GM18520 (cell line): ENCODE results near the gene ECD.

Source experiments
- ATAC-seq: cut with Tn5 transposase; IDR thresholded peaks from one replicate; pipeline ENCODE4 v1.9.1; 2021; ENCODE audit not compliant: unreplicated experiment

The ECD gene

DNA sequence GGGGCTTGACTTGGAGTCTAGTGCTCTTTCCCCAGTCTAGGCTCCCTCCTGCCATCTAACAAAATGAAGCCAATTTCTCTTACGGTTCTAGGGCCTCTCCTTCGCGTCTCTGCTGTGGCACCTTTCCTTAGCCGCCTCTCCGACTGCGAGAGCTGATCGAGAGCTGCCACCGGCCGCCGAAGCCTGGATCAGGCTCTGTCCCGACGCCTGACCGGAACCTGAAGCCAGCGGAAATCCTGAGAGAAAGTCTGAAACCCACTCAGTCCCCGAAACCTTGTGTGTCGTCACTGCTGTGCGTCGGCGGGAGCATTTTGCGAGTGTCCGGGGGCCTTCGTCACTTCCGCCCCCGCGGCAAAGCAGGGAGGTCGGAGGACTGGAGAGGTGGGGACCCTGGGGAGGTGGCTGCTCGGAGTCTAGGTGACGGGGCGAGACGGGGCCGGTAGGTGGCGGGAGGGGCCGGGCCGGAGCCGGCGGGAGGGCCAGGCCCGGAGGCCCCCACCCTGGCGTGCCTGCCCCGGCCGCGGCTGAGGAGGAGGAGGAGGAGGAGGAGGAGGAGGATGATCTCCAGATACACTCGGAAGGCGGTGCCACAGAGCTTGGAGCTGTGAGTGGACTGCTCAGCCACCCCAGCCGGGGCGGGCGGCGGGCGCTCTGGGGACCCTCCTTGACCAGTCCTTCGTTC is at the start of gene ECD, which contains the start of gene FAM149B1:
Gene ECD, minus strand, starts transcription at position 226 of the 682 bp plus-strand sequence. CDS start 4,071 bp downstream, outside the sequence.
Gene FAM149B1, plus strand, starts transcription at position 337 of the 682 bp plus-strand sequence. Its CDS starts 221 bp downstream, at position 558.
- ATAC-seq: peak; percentile 85

DNA sequence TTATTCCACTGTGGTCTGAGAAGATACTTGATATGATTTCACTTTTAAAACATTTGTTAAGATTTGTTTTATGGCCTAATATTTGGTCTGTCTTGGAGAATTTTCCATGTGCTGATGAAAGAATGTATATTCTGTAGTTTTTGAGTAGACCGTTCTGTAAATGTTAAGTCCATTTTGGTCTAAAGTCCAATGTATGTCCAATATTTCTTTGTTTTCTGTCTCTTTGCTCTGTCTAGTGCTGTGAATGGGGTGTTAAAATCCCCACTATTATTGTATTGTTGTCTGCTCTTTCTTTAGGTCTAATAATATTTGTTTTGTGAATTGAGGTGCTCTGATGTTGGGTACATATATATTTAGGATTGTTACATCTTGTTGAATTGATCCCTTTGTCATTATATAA is 47.9 kb upstream of the ECD start:
- ATAC-seq: no peak

DNA sequence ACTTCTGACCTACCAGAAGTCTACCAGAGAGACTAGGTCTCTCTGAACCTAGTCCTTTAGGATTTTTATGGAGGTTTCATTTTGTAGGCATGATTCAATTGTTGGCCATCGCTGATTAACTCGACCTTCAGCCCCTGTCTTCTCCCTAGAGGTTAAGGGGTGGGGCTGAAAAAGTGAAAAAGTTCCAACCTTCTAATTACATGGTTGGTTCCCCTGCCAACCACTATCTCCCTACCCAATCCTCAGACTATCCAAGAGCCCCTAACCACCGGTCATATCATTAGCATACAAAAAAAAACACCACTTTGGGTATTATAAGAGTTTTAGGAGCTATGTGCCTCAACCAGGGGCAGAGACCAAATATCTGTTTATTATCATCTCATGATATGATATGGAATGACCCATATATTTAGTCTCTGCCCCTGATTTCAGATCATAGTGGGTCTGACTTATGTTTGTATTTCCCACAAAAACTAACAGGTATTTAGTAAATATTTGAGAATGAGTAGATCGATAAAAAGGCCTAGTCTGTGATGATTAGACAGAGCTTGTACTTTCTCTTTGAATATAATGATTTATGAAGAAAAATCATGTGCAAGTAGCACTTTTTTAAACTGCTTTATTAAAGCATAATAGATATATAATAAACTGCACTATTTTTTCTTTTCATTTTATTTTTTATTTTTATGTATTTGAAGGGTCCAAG is 43.5 kb upstream of the ECD start:
- no peak for ATAC-seq

DNA sequence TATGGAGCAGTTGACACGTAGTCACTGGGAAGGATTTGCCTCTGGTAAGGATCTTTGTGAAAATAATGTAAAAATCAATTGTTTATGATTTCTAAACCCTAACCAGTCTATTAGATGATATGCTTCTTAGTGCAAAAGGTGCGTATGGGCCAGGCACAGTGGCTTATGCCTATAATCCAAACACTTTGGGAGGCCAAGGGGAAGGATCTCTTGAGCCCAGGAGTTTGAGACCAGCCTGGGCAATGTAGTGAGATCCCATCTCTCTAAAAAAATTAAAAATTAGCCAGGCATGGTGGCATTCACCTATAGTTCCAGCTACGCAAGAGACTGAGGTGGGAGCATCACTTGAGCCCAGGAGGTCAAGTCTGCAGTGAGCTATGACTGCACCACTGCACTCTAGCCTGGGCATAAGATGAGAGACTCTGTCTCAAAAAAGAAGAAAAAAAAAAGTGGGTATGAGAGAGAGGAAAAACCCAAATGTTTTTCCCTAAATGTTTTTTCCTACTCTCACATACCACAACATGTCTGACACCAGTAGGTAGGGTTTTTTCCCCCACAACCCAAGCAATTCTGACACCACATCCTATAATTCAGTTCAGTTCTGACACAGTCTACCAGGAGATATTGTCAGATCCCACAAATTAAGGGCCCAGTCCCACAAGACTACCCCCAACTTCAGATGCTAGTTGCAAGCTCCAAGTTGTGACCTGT is 42.7 kb upstream of the ECD start:
- ATAC-seq: no peak

DNA sequence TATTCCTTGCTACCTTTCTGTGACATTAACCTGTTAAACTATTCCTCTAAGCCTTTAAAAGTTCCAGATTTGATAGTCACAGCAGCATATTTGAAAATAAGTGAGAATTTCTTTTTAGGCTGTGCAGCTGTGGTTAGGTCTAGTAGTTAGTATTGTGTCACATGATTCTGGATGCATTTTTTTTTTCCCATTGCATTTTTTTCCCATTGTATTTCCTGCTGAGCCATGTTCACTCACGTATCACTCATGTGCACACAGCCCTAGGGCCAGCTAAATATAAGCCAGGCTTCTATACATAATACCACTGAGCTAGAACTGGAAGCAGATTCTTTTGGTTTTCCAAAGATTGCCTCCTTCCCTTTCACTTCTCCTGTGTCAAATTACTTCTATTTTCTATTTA is 41.9 kb upstream of the ECD start:
- no peak for ATAC-seq

DNA sequence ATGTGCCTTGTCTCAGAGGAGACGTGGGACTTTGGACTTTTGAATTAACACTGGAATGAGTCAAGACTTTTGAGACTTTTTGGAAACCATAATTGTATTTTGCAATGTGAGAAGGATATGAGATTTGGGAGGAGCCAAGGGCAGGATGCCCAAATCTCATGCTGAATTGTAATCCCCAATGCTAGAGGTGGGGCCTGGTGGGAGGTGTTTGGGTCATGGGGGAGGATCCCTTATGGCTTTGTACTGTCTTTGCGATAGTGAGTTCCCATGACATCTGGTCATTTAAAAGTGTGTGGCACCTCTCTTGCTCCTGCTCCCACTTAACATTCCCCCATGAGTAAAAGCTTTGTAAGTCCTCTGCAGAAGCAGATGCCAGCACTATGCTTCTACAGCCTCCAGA is 40.1 kb upstream of the ECD start:
- no peak for ATAC-seq

DNA sequence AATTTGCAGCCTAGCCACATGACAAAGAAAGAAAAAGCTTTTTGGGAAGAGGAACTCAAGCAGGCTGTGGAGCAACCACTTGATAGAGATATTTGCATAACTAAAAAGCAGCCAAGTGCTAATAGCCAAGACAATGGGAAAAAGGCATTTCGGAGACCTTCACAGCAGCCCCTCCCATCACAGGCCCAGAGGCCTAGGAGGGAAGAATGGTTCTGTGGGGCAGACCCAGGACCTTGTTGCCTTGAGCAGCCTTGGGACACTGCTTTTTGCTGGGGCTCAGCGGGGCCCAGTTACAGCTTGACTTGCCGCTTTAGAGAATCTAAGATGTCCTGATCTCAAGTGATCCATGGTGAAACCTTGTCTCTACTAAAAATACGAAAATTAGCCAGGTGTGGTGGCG is 38.6 kb upstream of the ECD start:
- no peak for ATAC-seq

DNA sequence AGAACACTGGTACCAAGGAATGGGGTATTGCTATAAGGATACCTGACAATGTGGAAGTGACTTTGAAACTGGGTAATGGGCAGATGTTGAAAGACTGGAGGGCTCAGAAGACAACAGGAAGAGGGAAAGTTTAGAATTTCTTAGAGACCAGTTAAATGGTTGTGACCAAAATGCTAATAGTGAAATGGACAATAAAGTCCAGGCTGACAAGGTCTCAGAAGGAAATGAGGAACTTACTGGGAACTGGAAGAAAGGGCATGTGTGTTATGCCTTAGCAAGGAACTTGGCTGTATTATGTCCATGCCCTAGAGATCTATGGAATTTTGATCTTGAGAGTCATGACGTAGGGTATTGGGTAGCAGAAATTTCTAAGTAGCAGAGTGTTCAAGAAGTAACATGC is 38.1 kb upstream of the ECD start:
- no peak for ATAC-seq

DNA sequence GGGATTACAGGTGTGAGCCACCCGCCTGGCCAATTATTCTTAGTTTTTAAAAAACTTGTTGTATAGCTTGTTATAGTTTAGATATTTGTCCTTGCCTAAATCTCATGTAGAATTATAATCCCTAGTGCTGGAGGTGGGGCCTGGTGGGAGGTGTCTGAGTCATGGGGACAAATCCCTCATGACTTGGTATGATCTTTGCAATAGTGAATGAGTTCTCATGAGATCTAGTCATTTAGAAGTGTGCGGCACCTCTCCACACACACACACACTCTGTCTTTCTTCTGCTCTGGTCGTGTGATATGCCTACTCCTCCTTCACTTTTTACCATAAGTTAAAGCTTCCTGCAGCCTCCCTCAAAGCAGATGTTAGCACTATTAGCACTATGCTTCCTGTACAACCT is 37.3 kb upstream of the ECD start:
- no peak for ATAC-seq

DNA sequence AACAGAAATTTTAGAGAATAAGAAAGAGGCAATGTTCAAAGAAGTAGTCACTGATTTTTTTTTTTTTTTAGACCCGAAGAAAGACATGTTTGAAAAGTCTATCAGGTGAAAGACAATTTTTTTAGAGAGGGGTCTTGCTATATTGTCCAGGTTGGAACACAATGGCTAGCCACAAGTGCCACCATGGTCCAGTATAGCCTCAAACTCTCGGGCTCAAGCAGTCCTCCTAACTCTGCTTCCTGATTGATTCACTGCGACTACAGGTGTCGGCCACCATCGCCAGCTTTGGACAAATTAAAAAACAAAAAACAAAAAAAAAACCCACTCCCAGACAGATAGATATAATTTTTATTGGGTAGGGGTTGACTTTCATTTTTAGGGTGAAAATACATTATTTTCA is 22.4 kb upstream of the ECD start:
- ATAC-seq: no peak

DNA sequence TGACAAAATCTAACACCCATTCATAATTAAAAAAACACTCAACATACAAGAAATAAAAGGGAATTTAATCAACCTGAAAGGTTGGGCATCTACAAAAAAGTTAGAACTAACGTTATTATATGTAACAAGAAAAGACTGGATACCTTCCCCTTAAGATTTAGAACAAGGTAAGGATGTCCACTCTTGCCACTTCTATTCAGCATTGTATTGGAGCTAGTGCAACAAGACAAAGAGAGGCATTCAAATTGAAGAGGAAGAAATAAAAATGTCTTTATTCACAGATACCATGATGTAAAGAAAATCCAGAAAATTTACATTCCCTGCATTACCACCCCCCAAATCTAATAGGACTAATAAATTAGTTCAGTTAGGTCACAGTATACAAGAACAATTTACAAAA is 18.5 kb upstream of the ECD start:
- ATAC-seq: no peak

DNA sequence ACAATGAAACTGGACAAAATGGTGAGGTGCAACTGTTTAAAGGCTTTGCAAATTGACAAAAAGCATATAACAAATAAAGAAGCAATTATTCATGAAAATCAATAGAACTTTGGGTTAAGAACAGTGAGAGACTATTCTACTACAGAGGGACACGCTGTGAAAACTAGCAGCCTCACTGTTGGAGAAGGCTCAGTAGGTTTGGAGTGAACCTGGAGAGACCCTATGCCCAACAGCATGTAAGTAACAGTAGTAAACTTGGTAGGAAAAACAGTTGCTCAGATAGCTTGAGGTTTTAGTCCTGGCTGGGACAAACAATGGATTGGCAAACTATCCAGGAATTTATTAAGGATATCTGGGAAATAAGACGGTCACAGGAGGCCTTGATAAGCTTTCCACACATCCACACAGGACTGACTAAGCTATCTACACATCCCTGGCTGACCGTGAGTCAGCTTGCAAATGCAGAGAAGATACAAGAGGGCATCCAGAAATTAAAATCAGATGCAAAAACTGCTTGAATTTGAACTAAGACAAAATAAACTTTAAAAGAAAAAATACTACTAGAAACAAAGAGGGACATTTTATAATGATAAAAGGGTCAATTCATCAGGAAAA is 16.0 kb upstream of the ECD start:
- no peak for ATAC-seq

DNA sequence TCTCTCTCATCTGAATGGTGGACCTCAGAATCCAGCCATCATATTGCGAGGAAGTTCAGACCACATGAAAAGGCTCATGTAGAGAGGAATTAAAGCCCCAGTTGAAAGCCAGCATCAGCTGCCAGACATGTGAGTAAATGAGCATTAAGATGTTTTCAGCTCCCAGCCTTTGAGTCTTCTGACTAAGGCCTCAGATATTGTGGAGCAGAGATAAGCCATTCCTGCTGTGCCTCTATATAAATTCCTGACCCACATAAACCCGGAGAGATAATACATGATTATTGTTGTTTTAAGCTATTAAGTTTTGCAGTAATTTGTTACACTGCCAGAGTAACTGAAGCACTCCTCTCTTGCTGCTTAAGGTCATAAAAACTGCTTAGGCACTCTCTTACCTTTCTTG is 14.8 kb upstream of the ECD start:
- no peak for ATAC-seq

DNA sequence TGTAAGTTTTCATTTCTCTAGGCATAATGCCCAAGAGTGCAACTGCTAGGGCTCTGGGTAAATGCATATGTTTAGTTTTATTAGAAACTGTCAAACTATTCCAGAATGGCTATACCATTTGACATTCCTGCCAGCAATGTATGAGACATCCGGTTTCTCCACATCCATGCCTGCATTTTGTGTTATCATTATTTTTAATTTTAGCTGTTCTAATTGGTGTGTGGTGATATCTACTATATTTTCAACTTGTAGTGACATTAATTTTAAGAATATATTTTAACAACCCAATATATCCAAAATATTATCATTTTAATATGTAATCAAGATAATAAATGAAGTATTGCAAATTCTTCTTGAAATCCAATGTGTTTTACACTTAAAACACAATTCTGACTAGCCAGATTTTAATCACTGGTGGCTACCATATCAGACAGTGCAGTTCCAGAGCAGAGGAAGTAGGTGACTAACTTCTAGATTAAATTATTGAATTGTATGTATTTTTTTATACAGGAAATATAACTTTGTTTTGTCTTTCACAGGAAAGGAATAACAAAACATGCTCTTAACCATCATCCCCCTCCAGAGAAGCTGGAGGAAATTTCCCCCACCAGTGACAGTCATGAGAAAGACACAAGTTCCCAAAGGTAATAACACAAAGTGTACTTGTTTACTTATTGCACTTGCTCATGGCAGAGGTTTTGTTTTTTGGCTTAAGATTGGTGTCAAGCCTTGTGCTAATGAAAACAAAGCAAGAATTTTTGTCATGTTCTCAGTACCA is 6.5 kb upstream of the ECD start:
- ATAC-seq: no peak

DNA sequence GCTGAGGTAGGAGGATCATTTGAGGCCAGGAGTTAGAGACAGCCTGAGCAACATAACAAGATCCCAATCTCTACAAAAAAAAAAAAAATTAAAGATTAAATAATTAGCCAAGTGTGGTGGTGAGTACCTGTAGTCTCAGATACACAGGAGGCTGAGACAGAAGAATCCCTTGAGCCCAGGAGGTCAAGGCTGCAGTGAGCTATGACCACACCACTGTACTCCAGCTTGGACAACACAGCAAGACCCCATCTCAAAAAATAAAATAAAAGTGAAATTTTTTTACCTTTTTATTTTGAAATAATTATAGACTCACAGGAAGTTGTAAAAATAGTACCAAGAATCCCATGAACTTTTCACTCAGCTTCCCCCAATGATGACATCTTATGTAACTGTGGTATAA is 5.1 kb upstream of the ECD start:
- ATAC-seq: no peak

DNA sequence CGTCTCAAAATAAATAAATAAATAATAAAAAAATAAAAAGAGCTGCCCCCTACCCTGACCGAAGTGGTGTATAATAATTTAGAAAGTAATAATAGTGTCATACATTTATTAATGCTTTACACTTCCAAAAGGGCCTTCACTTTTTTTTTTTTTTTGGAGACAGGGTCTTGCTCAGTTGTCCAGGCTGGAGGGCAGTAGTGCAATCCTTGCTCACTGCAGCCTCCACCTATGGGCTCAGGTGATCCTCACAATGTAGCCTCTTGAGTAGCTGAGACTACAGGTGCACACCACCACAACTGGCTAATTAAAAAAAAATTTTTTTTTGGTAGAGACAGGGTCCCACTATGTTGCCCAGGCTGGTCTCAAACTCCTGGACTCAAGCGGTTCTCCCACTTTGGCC is 1.5 kb upstream of the ECD start:
- no peak for ATAC-seq

DNA sequence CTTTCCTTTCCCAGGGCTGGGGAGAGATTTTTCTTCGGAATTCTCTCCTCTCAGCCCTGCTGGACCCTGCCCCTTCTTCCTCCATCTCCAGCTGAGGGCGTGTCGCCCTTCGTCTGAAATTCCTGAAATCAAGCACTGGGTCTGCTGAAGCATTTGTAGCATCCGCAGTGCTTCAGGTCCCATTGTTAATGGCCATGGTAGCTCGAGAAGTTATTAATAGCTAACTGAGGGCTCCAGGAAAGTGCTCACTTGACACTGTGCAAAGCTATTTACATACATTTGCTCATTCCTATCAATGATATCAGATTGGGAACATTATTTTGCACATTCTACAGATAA is 626 bp upstream of the ECD start:
- ATAC-seq: no peak

DNA sequence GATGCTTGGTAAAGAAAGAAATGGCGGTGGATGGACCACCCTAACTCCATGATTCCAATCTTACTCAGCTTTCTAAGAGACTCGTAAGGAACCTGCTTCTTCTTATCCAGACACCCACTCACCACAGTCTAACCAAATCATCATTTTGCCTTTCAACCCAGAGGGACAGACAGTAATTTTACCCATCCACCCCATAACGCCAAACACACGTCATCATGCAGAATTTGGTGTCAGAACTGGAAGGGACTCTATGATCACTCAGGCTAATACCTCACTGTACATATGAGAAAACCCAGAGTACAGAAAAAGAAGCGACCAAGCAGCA is 388 bp downstream of the ECD start:
- ATAC-seq: no peak

DNA sequence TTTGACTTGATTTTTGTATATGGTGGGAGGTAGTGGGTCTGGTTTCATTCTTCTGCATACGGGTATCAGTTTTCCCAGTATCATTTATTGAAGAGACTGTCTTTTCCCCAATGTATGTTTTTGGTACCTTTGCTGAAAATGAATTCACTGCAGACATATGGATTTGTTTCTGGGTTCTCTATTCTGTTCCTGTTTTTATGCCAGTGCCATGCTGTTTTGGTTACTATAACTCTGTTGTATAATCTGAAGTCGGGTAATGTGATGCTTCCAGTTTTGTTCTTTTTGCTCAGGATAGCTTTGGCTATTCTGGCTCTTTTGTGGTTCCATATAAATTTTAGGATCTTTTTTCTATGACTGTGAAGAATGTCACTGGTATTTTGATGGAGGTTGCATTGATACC is 836 bp downstream of the ECD start:
- no peak for ATAC-seq

DNA sequence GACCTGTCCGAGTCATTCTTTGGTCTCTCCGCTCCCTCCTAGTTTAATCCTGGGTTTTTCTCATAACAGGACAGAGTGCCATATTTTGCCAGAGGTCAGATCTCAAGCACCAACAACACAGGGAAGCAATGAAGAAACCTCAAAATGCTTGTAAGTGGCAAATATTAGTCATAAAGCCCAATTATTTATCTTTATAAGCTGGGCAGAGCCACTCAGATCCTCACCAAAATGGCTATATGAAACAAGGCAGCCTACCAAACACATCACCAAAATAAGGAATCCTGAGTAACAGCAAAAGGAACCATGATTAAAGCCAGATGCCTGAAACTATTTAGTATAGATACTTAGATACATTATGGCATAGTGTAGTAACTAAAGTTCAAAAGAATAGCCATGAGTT is 4.7 kb downstream of the ECD start:
- ATAC-seq: no peak

DNA sequence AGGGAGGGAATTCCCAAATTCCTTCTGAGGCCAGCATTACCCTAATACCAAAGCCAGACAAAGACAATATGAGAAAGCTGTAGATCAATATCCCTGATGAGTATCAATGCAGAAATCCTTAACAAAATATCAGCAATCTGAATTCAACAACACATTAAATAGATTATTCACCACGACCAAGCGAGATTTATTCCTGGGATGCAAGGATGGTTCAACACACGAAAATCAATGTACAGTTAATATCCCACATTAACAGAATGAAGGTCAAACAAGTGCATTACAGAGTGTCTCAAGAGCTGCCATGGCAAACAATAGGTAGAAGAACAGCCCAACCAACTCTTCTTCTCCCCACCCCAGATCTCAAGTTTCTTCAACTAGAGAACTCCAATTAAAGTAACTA is 6.1 kb downstream of the ECD start:
- no peak for ATAC-seq
